Esophagus (tissue), 2 donors: Measurements from ENCODE around the gene HELZ2. TPM values are rescaled to one million over a fixed set of nuclear protein-coding genes. Genes with fewer than 3 reads are reported as not detected.
A peak's percentile ranks its signal among the peaks of the same experiment; 100 is the strongest.

ENCODE experiments used
- H3K27ac ChIP-seq, 2 donors: one replicate each; pipeline ENCODE4 v1.5.1; 2013; ENCODE audit warnings: low read depth in 2 of 2, mild to moderate bottlenecking in 2 of 2, inconsistent platforms in 1 of 2, low read length in 1 of 2, moderate library complexity in 1 of 2
- H3K27me3 ChIP-seq, 2 donors: one replicate each; pipeline ENCODE4 v1.6.1; 2013; ENCODE audit warnings: low read length in 2 of 2, control low read depth in 1 of 2, mild to moderate bottlenecking in 1 of 2; ENCODE audit not compliant: insufficient read depth in 2 of 2, control insufficient read depth in 1 of 2
- H3K36me3 ChIP-seq, 2 donors: one replicate each; pipeline ENCODE4 v1.6.1; 2013; ENCODE audit warnings: low read length in 1 of 2; ENCODE audit not compliant: control insufficient read depth in 2 of 2, insufficient read depth in 2 of 2
- H3K4me1 ChIP-seq, 2 donors: one replicate each; pipeline ENCODE4 v1.6.1; 2013; ENCODE audit warnings: low read length in 1 of 2; ENCODE audit not compliant: control insufficient read depth in 2 of 2, insufficient read depth in 2 of 2
- H3K4me3 ChIP-seq, 2 donors: one replicate each; pipeline ENCODE4 v1.5.1; 2013; ENCODE audit warnings: low read length in 2 of 2, mild to moderate bottlenecking in 2 of 2, low read depth in 1 of 2, moderate library complexity in 1 of 2
- H3K9me3 ChIP-seq, 2 donors: one replicate each; pipeline ENCODE4 v1.6.1; 2013; ENCODE audit warnings: mild to moderate bottlenecking in 2 of 2, low read depth in 1 of 2, low read length in 1 of 2, moderate library complexity in 1 of 2; ENCODE audit not compliant: control insufficient read depth in 2 of 2, insufficient read depth in 1 of 2
- WGBS, 2 donors: extraction: QIAGEN DNeasy Blood & Tissue Kit; methylation state at CpG; one replicate each; pipeline ENCODE4 v1.1.7; 2013; 5-methylcytosine and 5-hydroxymethylcytosine counted together
- polyA plus RNA-seq, 2 donors: library from polyadenylated mRNA; stranded (reverse); fragments of 200-250 nt; gene quantifications; one replicate each; pipeline ENCODE4 v1.2.3, GENCODE V29; 2013
- donor health status: healthy with polysubstance abuse.
- donor health status: Bipolar disorder and iron deficiency.

The HELZ2 gene
- polyA plus RNA-seq, 2 donors = 7.2 to 8.3 TPM

DNA sequence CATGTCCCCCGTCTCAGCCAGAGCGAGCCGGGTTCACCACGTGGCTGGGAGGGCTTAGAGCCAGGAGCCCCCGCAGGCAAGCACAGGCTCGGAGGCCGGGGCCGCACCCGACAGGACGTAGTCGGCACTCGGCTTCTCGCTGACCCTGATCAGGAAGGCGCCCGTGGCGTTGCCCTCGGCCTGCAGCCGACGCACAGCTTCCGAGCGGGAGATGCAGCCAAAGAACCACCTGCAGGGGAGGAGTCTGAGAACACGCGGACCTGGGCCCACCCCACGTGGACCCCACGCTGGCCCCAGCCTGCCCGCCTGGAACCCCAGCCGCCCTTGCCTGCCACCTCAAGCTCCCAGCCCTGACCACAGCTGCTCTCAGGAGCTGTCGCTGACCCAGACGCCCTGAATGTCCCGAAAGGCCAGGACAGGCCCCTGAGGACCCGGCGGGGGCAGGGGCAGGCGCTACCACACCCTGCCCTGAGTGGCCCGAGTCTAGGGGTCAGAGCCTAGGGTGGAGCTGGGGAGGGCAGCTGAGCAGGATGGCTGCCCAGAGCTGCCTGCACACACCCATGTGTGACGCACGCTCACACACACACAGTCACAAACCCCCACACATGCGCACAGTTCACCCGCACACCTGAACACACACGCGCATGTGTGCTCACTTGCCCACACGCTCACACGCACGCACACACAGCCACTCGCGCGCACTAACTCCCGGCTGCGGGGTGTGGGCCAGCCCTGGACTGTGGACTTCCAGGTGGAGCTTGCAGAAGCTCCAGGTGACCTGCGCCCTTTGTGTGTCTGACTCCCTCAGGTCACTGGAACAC, 39.0 kb downstream of the HELZ2 start:
- H3K27me3 ChIP-seq = no peaks in the 10 kb centered on the region
- H3K4me3 ChIP-seq = peak overlapping the region; percentile 13 to 47
- peak overlapping the region; percentile 94 to 95 for H3K27ac ChIP-seq
- peaks cover 0 to 12% of the 10 kb centered on the region in 2 donors for H3K36me3 ChIP-seq
- WGBS, 2 donors = 28 to 35% methylated on average over 40 to 49 of the region's 49 CpGs
- H3K9me3 ChIP-seq = peaks cover 0 to 2% of the 10 kb centered on the region in 2 donors
- H3K4me1 ChIP-seq = peaks cover 0 to 40% of the 10 kb centered on the region in 2 donors

DNA sequence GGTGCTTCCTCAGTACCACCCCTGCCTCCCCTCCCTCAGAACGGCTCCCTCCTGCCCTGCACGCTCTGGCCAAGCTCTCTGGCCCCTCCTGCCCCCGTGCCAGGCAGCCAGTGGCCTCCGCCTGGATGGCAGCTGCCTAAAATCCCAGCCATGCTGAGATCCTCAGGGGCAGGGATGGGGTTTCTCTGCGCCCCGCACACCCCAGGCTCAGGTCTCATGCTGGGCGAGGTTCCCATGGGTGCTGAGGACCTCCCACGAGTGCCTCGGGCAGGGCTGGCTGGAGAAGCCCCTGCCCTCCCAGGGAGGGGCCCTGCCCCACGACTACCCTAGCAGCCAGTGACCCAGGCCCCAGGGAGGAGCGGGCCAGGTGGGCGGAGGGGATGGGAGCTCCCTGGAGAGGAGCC, 39.6 kb downstream of the HELZ2 start:
- Histone ChIP-seq H3K27ac (peak overlapping the region; percentile 94 to 95), H3K9me3 (peaks cover 0 to 2% of the 10 kb centered on the region in 2 donors), H3K27me3 (no peaks in the 10 kb centered on the region), H3K36me3 (peaks cover 0 to 18% of the 10 kb centered on the region in 2 donors), H3K4me1 (peaks cover 0 to 42% of the 10 kb centered on the region in 2 donors), H3K4me3 (peak overlapping the region; percentile 13 to 47)
- 35 to 44% methylated on average over 12 of the region's 12 CpGs for WGBS, 2 donors

DNA sequence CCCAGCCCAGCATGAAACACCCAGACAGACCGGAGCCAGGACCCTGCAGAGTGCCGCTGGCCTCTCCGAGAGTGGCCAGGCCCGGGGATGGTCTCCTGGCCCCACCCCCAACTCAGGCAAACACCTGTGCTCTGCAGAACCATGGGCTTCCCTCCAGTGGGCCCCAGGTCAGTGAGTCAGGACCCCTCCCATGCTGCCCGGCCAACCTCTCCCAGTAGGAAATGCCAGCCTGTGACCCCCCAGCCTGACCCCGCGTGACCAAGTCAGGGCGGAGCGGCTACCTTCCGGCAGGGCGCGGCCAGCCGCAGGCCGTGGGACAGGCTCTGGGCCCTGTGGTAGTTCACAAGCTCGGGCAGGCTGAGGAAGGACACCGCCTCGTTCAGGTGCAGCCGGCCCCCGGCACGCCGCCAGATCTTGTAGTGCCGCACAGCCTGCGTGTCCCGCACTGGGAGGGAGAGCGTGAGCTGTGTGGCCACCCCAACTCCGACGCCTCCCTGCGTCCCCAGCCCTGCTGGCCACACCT, 40.1 kb downstream of the HELZ2 start:
- Histone ChIP-seq H3K9me3 (peaks cover 0 to 2% of the 10 kb centered on the region in 2 donors), H3K4me1 (peaks cover 0 to 37% of the 10 kb centered on the region in 2 donors), H3K4me3 (peak overlapping the region; percentile 13 to 47), H3K27me3 (no peaks in the 10 kb centered on the region), H3K36me3 (peaks cover 0 to 21% of the 10 kb centered on the region in 2 donors), H3K27ac (peak overlapping the region; percentile 94 to 95)
- WGBS, 2 donors = 43 to 44% methylated on average over 24 to 28 of the region's 28 CpGs

DNA sequence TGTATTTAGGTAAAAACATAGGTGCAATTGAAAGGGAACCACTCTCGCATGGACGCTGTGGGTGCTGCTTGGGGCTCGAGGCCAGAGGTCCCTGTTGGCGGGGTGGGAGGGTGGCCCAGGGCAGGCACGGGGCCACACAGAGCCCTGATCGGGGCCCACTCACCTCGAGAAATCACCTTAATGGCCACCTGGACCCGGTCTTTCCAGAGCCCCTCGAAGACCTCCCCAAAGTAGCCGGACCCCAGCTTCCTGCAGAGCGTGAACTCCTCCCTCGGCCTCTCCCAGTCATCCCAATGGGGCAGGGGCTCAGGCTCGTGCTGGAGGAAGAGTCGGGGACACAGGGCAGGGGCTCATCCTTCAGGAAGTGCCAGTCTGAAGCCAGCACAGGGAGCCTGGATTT, 40.7 kb downstream of the HELZ2 start:
- Histone ChIP-seq H3K36me3 (peaks cover 0 to 21% of the 10 kb centered on the region in 2 donors), H3K27me3 (no peaks in the 10 kb centered on the region), H3K4me3 (peak overlapping the region in 1 of 2 donors; percentile 47), H3K27ac (peak overlapping the region in 1 of 2 donors; percentile 94), H3K9me3 (peaks cover 0 to 2% of the 10 kb centered on the region in 2 donors), H3K4me1 (peaks cover 0 to 36% of the 10 kb centered on the region in 2 donors)
- WGBS, 2 donors = 73 to 78% methylated on average over 14 of the region's 14 CpGs

DNA sequence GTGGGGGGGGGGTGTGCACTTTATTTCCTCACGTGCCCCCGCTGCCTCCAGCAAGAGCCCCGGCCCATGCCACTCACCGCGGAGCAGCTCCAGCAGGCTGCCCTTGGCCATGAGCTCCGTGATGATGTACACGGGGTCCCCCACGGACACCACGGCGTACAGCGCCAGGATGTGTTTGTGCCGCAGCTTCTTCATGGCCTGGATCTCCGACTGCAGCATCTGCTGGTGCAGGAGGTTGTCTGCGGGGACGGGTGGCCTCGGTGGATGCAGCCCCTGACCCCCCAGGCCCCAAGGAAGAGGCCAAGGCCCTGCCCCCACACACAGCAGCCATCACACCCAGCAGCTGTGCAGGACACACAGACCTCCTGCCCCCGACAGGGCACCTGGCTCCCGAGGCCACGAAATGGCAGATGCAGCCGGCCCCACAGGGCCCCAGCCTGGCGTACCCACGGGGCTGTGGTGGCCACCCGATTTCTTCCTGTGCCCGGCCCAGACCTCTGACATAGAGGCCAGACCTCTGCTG, 41.5 kb downstream of the HELZ2 start:
- Histone ChIP-seq H3K4me1 (peaks cover 0 to 36% of the 10 kb centered on the region in 2 donors), H3K9me3 (peaks cover 0 to 2% of the 10 kb centered on the region in 2 donors), H3K4me3 (no peak overlapping the region), H3K36me3 (peaks cover 0 to 21% of the 10 kb centered on the region in 2 donors), H3K27ac (no peak overlapping the region), H3K27me3 (no peaks in the 10 kb centered on the region)
- 74 to 82% methylated on average over 24 of the region's 24 CpGs for WGBS, 2 donors

DNA sequence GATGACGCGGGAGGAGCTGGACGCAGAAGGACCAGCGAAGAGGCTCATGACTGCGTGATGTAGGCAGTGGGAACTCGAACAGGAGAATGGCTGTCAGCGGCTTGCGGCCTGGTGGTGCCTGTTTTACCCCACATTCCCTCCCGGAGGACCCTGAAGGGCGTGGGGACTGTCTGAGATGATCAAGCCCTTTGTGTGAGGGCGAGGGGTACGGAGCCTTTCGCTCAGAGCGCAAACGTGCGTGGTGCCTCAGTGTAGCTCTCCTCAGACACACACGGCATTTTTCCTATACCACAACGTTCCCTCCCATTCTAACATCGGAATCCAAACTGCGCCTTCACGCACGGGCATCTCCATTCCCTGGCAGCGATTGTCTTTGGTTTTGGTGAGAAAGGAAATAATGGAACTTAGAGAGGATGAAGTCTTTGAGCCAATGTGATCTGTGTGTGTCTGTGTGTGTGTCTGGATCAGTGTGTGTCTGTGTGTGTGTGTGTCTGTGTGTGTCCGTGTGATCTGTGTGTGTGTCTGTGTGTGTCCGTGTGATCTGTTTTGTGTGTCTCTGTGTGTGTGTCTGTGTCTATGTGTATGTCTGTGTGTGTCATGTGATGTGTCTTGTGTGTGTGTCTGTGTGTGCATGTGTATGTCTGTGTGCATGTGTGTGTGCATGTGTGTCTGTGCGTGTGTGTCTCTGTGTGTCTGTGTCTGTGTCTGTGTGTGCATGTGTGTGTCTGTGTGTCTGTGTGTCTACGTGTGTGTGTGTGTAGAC, 42.2 kb downstream of the HELZ2 start:
- Histone ChIP-seq H3K4me3 (no peak overlapping the region), H3K4me1 (peaks cover 0 to 36% of the 10 kb centered on the region in 2 donors), H3K27ac (no peak overlapping the region), H3K9me3 (peaks cover 0 to 2% of the 10 kb centered on the region in 2 donors), H3K27me3 (no peaks in the 10 kb centered on the region), H3K36me3 (peaks cover 0 to 21% of the 10 kb centered on the region in 2 donors)
- WGBS, 2 donors = 80 to 85% methylated on average over 27 of the region's 27 CpGs

DNA sequence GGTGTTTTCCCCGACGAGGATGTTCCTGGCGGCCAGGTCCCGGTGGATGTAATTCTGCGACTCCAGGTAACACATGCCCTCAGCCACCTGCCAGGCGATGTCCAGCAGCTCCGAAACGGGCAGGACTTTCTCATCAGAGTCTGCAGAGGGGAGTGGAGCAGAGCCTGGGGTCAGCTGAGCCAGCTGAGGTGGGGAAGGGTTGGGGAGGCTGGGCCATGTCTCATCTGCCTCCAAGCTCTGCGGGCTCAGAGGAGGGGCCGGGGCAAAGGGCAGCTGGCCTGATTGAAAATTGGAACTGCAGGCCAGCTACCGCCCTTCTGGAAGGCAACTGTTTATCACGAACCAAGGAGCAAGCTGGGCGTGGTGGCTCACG, 43.3 kb downstream of the HELZ2 start:
- 60 to 63% methylated on average over 14 of the region's 14 CpGs for WGBS, 2 donors

DNA sequence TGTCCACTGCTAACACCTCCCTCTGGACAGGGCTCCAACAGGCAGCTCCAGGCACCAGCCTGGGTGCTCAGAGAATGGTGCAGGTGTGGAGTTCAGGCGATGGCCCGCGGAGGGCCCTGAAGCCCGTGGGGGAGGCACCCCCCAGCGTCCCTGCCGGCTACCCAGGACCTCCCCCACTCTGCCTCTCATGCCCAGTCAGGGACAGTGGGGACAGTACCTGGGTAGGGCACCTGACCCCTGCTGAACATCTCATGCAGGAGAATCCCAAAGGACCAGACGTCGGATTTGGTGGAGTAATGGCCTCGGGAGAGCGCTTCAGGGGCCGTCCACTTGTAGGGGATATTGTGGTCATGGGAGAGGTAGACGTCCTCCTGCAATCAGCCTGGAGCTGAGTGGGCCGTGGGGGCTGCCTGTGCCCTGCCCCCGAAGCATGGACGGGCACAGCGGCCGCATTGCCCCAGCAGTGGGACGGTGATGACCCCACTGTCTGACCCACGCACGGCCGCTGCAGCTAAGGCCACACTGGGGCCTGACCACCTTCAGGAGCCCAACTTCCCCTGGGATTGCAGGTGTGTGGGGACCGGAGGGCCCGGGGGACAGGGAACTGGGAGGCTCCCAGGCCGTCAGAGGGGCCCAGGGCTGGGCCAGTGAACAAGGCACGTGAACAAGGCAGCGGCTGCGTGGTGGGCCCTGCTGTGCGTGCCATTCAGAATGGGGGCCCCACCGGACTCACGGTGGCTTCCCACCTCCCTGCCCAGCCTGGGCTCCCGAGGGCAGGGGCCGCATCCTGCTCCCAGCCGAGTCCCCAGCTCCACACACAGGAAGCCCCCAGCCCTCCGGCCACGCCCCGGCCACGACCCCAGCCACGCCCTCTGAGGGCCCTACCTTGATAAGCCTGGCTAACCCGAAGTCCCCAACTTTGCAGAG, 43.9 kb downstream of the HELZ2 start:
- Histone ChIP-seq H3K27ac (peak overlapping the region in 1 of 2 donors; percentile 34), H3K4me3 (no peak overlapping the region), H3K27me3 (no peaks in the 10 kb centered on the region), H3K36me3 (peaks cover 0 to 21% of the 10 kb centered on the region in 2 donors), H3K4me1 (peaks cover 0 to 30% of the 10 kb centered on the region in 2 donors), H3K9me3 (peaks cover 0 to 2% of the 10 kb centered on the region in 2 donors)
- 71 to 74% methylated on average over 39 of the region's 39 CpGs for WGBS, 2 donors

More for the DNA sequence above, 43.3 kb downstream of the HELZ2 start:
- no peaks in the 10 kb centered on the region for H3K27me3 ChIP-seq
- no peak overlapping the region for H3K4me3 ChIP-seq
- H3K27ac ChIP-seq = peak overlapping the region in 1 of 2 donors; percentile 34
- peaks cover 0 to 21% of the 10 kb centered on the region in 2 donors for H3K36me3 ChIP-seq
- peaks cover 0 to 2% of the 10 kb centered on the region in 2 donors for H3K9me3 ChIP-seq
- peaks cover 0 to 33% of the 10 kb centered on the region in 2 donors for H3K4me1 ChIP-seq
